ENCODE data around the gene TRIM72. TPM values are rescaled to one million over a fixed set of nuclear protein-coding genes. Genes with fewer than 3 reads are reported as not detected.
A peak's percentile ranks its signal among the peaks of the same experiment; 100 is the strongest.
"Not testable (repeated sequence)": the region's sequence is repeated elsewhere in the genome, so short reads cannot be mapped to it uniquely, and the experiment has no call there.

The TRIM72 gene
- total and polyA plus RNA-seq, 5 experiments from 2014 or later: not detected

DNA sequence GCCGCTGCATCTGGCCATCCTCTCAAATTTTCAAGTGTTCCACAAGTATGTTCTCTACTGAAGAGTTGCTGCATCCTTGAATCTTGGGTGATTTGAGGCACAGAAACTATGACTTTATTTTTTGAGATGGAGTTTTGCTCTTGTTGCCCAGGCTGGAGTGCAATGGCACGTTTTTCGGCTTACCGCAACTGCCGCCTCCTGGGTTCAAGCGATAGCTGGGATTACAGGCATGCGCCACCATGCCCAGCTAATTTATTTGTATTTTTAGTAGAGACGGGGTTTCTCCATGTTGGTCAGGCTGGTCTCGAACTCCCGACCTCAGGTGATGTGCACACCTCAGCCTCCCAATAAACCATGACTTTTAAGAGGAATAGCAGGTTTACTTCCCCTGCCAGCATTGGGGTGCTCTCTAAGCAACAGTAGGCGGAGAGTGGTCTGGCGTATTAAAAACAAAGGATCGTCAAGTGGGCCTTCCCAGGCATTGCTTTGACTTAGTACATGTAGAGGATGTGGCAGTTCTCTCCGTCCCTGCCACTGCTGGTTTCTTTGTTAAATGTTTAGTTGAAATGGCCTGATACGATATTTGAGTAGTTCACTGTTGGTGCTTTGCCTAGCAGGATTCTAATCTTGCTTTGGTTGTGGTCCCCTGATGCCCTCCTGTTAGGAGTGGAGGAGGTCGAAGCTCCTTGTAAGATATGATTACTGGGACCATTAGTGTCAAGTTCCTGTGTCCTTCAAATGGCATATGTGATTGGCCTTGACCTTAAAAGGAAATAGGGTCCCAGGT, 20.9 kb upstream of the TRIM72 start:
- Mint-ChIP-seq H3K27ac (peak overlapping the region in 8 of 10 donors; percentile 6 to 81 (median 54)), H3K4me3 (peak overlapping the region in 2 of 10 donors; percentile 2 to 25)
- POLR2A ChIA-PET: interaction anchor here (0.9 to 11.3 kb wide), 3 partner anchors 9 to 14 kb away, joined by 3 to 164 read pairs (median 4); partner anchors contain the start of gene FUS

DNA sequence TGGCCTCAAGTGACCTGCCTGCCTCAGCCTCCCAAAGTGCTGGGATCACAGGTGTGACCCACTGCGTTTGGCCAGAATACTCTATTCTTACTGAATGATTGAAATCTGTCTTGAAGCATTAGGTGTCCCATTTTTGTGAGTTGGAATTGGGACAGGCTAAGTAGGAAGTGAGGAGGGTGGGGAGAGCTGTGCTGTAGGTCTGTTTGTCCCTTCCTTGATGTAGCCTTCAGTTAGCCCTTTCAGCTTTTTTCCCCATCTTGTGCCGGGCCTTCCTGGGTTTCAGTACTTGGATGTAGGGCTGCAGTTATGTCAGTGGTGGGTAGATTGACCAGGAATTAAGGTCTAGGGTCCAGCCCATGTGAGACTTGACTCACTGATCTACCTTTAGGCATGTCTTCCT, 20.0 kb upstream of the TRIM72 start:
- H3K4me3 Mint-ChIP-seq: no peak overlapping the region
- ATAC-seq: no peak
- no peaks in the 10 kb centered on the region for H3K27me3 Mint-ChIP-seq
- H3K9me3 Mint-ChIP-seq: no peaks in the 10 kb centered on the region
- POLR2A ChIA-PET: interaction anchor here (0.7 to 11.3 kb wide), 5 partner anchors 8 to 282 kb away, joined by 3 to 164 read pairs (median 4); partner anchors contain the start of gene FUS
- H3K36me3 Mint-ChIP-seq: peaks cover 17 to 78% (median 40%) of the 10 kb centered on the region in 3 donors
- peaks cover 35 to 66% (median 60%) of the 10 kb centered on the region in 4 donors for H3K4me1 Mint-ChIP-seq
- peak overlapping the region in 3 of 10 donors; percentile 43 to 83 (median 69) for H3K27ac Mint-ChIP-seq
- DNase-seq: no peak

More for the DNA sequence above, 20.9 kb upstream of the TRIM72 start:
- Mint-ChIP-seq H3K4me1 (peaks cover 36 to 66% (median 59%) of the 10 kb centered on the region in 4 donors), H3K9me3 (no peaks in the 10 kb centered on the region), H3K27me3 (no peaks in the 10 kb centered on the region), H3K36me3 (peaks cover 19 to 86% (median 48%) of the 10 kb centered on the region in 3 donors)
- ATAC-seq: no peak
- DNase-seq: no peak

DNA sequence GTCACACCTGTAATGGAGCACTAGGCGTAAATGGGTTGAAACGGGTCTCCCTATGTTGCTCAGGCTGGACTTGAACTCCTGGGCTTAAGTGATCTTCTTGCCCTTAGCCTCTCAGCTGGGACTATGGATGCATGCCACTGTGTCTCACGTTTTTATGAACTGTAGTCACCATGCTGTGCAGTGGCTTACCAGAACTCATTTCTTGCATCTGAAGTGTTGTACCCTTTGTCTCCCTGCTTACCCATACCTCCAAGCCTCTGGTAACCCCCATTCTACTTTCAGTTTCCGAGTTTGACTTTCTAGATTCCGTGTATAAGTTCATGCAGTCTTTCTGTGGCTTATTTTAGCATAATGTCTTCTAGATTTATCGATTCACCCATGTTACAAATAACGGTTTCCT, 19.0 kb upstream of the TRIM72 start:
- Mint-ChIP-seq H3K27ac (peak overlapping the region in 3 of 10 donors; percentile 34 to 54 (median 45)), H3K9me3 (no peaks in the 10 kb centered on the region), H3K36me3 (peaks cover 7 to 76% (median 30%) of the 10 kb centered on the region in 3 donors), H3K4me1 (peaks cover 36 to 66% (median 60%) of the 10 kb centered on the region in 4 donors), H3K4me3 (peak overlapping the region in 1 of 10 donors; percentile 28), H3K27me3 (no peaks in the 10 kb centered on the region)
- POLR2A ChIA-PET: interaction anchor here (2.8 to 11.3 kb wide), 3 partner anchors 8 to 16 kb away, joined by 10 to 164 read pairs (median 21); partner anchors contain the start of gene FUS
- DNase-seq: no peak
- no peak for ATAC-seq

DNA sequence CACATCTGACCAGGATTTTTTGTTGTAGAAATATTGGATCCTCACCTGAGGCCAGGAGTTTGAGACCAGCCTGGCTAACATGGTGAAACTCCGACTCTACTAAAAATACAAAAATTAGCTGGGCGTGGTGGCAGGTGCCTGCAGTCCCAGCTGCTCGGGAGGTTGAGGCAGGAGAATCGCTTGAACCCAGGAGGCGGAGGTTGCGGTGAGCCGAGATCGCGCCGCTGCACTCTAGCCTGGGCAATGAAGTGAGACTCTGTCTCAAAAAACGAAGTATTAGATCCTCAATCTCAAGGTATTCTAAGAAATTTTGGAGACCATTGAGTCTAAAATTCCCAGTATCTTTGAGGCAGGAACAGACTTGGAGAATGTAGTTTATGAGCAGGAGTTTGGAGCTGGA, 18.1 kb upstream of the TRIM72 start:
- Mint-ChIP-seq H3K27ac (peak overlapping the region in 7 of 10 donors; percentile 8 to 79 (median 44)), H3K4me3 (peak overlapping the region in 1 of 10 donors; percentile 34), H3K36me3 (peaks cover 6 to 67% (median 22%) of the 10 kb centered on the region in 3 donors), H3K4me1 (peaks cover 29 to 65% (median 57%) of the 10 kb centered on the region in 4 donors)
- ATAC-seq, H3K9me3 Mint-ChIP-seq, H3K27me3 Mint-ChIP-seq, DNase-seq: not testable (repeated sequence)
- POLR2A ChIA-PET: interaction anchor here (2.8 to 11.3 kb wide), 3 partner anchors 9 to 17 kb away, joined by 10 to 164 read pairs (median 21); partner anchors contain the start of gene FUS

DNA sequence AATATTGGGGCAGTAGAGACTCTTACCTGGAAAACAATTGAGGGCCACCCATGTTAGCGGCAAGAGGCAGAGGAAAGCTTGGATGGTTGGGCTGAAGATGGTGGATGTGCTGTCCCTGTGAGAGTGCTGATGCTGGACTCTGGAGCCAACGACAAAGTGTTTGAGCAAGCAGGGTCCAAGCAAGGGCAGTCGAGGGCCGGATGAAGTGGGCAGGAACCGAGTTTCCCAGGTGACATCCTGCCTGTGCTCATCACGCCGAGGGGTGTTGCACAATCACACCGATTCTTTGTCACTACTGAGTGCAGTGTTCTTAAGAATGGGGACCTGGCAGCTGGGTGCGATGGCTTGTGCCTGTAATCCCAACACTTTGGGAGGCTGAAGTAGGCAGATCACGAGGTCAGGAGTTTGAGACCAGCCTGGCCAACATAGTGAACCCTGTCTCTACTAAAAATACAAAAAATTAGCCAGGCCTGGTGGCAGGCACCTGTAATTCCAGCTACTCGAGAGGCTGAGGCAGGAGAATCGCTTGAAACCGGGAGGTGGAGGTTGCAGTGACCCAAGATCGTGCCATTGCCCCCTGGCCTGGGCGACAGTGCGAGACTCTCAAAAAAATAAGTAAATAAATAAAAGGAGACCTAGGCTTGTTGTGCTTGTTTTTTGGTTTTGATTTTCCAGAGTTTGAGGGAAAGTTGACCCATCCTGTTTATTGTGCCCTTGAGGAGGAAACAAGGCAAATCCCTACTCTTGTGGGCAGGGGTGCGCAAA, 17.4 kb upstream of the TRIM72 start:
- H3K4me3 Mint-ChIP-seq: peak overlapping the region in 1 of 10 donors; percentile 34
- H3K36me3 Mint-ChIP-seq: peaks cover 6 to 61% (median 17%) of the 10 kb centered on the region in 3 donors
- H3K9me3 Mint-ChIP-seq: no peaks in the 10 kb centered on the region
- H3K4me1 Mint-ChIP-seq: peaks cover 31 to 66% (median 58%) of the 10 kb centered on the region in 4 donors
- POLR2A ChIA-PET: interaction anchor here (2.8 to 11.3 kb wide), 3 partner anchors 10 to 18 kb away, joined by 10 to 164 read pairs (median 21); partner anchors contain the start of gene FUS
- H3K27ac Mint-ChIP-seq: peak overlapping the region in 8 of 10 donors; percentile 8 to 79 (median 62)
- DNase-seq (no peak), ATAC-seq (no peak)
- no peaks in the 10 kb centered on the region for H3K27me3 Mint-ChIP-seq

DNA sequence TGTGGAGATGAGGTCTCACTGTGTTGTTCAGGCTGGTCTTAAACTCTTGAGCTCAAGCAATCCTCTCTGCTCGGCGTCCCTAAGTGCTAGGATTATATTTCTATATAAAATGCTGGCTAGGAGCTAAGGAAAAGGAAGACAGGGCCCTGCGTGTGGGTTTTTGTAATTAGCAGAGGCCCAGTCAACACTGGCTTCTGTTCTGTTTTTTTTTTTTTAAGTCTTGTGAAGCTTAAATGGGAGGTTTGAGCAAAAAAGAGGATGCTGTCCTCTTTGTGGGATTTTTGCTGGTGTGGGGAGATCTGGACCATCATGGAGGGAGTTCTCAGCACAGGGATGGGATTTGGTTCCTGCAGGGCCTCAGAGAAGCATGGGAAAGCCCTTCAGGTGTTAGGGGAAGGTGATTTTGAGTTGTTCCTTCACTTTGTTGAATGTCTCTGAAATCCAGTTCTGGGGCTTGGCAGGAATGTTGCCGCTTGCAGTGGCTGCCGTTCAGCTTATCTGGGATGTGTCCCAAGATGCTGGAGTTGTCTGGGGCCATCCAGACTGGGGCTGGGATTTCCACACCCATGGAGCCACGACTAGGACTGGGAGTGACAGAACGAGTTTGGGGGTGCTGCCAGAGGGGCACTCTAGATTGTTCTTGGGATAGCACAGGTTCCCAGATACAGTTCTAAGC, 15.6 kb upstream of the TRIM72 start:
- Mint-ChIP-seq H3K4me1 (peaks cover 31 to 63% (median 60%) of the 10 kb centered on the region in 4 donors), H3K4me3 (peak overlapping the region in 3 of 10 donors; percentile 24 to 57 (median 55)), H3K27ac (peak overlapping the region; percentile 18 to 86 (median 68)), H3K27me3 (no peaks in the 10 kb centered on the region), H3K9me3 (no peaks in the 10 kb centered on the region), H3K36me3 (peaks cover 2 to 42% (median 8%) of the 10 kb centered on the region in 3 donors)
- POLR2A ChIA-PET: interaction anchor here (0.6 to 11.3 kb wide), 3 partner anchors 11 to 38 kb away, joined by 3 to 164 read pairs (median 4); partner anchors contain the start of gene FUS
- no peak for DNase-seq
- no peak for ATAC-seq

DNA sequence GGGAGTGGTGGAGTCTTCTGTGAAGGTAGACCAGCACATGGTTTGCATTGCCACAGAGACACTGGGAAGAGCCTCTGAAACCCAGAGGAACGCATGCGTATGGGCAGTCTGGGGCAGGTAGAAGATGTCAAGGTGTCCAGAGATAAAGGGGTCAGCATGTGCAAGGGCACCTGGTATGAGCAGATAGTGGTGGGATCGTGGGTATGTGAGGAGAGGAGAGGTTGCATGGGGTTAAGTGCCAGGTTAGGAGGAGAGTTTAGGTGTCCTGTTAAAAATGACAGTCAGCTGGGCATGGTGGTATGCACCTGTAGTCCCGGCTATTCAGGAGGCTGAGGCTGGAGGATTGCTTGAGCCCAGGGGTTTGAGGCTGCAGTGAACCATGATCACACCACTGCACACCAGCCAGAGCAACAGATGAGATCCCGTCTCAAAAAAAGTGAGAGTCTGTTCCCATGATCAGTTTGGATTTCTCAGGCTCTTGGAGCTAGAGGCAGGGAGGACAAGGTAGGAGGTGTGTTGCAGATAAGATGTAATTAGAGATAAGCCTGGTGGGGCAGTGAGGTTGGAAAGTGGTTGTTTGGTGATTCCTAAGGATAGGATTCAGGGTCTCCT, 14.4 kb upstream of the TRIM72 start:
- no peak for DNase-seq
- peak overlapping the region in 9 of 10 donors; percentile 6 to 92 (median 50) for H3K4me3 Mint-ChIP-seq
- peaks cover 30 to 62% (median 60%) of the 10 kb centered on the region in 4 donors for H3K4me1 Mint-ChIP-seq
- no peaks in the 10 kb centered on the region for H3K27me3 Mint-ChIP-seq
- peaks cover 0 to 32% (median 3%) of the 10 kb centered on the region in 3 donors for H3K36me3 Mint-ChIP-seq
- POLR2A ChIA-PET: interaction anchor here (3.8 to 11.3 kb wide), 2 partner anchors 21 to 57 kb away, joined by 26 to 164 read pairs; partner anchors contain the start of gene FUS
- ATAC-seq: no peak
- no peaks in the 10 kb centered on the region for H3K9me3 Mint-ChIP-seq
- peak overlapping the region; percentile 50 to 89 (median 80) for H3K27ac Mint-ChIP-seq

DNA sequence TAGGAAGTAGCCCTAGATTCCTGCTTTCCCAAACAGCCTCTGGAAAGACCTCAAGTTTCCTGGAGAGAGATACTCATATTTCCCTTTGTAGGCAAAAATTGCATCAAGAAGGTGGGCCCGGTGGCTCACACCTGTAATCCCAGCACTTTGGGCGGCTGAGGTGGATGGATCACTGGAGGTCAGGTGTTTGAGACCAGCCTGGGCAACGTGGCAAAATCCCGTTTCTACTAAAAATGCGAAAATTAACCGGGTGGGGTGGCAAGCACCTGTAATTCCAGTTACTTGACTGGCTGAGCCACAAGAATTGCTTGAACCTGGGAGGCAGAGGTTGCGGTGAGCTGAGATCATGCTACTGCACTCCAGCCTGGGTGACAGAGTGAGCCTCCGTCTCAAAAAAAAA, 13.8 kb upstream of the TRIM72 start:
- H3K9me3 Mint-ChIP-seq, H3K27me3 Mint-ChIP-seq, ATAC-seq, DNase-seq: not testable (repeated sequence)
- H3K4me1 Mint-ChIP-seq: peaks cover 31 to 63% (median 61%) of the 10 kb centered on the region in 4 donors
- peak overlapping the region; percentile 32 to 89 (median 80) for H3K27ac Mint-ChIP-seq
- peak overlapping the region in 7 of 10 donors; percentile 6 to 92 (median 38) for H3K4me3 Mint-ChIP-seq
- peaks cover 0 to 26% (median 3%) of the 10 kb centered on the region in 3 donors for H3K36me3 Mint-ChIP-seq
- POLR2A ChIA-PET: interaction anchor here (0.6 to 11.3 kb wide), 10 partner anchors 10 to 182 kb away, joined by 4 to 164 read pairs (median 10); partner anchors contain the start of genes FUS, PYDC1 and TRIM72

DNA sequence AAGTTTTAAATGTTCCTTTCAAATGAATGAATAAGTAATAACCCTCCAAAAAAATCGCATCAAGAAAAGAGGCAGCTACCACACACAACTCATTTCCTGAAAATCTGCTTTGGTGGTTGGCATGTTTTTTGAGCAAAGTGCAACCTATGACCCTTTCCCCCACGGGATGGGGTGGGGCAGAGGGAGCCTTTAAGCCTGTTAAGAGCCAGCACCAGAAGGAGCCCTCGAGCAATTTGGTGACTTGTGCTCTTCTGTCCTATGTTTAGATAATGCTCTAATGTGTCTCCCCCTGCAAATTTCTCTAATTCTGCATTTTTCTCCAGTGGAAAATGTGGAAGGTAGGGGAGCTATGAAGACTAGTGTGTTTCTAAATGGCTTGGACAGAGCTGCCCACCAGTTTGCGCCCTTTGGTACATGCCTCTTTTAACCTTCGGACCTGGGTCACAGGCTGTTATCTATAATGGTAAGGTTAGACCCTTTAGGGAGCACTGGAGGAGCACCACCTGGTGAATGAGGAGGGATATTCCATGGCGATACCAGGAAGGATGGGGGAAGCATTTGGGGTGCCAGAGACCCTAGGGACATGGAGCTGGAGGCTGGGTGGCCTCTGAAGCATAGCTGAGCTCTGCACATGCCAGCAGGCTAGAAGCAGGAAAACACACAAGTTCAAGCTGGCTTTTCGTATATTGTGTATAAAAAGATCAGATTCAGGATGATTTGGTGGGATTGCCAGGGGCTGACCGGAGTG, 12.9 kb upstream of the TRIM72 start:
- DNase-seq: peak in 8 of 10 donors; percentile 39 to 73 (median 57)
- peaks cover 31 to 62% (median 59%) of the 10 kb centered on the region in 4 donors for H3K4me1 Mint-ChIP-seq
- H3K9me3 Mint-ChIP-seq: no peaks in the 10 kb centered on the region
- peak overlapping the region; percentile 85 to 93 (median 89) for H3K4me3 Mint-ChIP-seq
- peaks cover 0 to 18% (median 3%) of the 10 kb centered on the region in 3 donors for H3K36me3 Mint-ChIP-seq
- peak; percentile 30 to 60 for ATAC-seq
- POLR2A ChIA-PET: interaction anchor here (0.6 to 11.3 kb wide), 15 partner anchors 11 to 364 kb away, joined by 3 to 164 read pairs (median 8); partner anchors contain the start of genes ARMC5, FUS, KAT8 and PYDC1
- peak overlapping the region; percentile 80 to 91 (median 88) for H3K27ac Mint-ChIP-seq
- no peaks in the 10 kb centered on the region for H3K27me3 Mint-ChIP-seq

DNA sequence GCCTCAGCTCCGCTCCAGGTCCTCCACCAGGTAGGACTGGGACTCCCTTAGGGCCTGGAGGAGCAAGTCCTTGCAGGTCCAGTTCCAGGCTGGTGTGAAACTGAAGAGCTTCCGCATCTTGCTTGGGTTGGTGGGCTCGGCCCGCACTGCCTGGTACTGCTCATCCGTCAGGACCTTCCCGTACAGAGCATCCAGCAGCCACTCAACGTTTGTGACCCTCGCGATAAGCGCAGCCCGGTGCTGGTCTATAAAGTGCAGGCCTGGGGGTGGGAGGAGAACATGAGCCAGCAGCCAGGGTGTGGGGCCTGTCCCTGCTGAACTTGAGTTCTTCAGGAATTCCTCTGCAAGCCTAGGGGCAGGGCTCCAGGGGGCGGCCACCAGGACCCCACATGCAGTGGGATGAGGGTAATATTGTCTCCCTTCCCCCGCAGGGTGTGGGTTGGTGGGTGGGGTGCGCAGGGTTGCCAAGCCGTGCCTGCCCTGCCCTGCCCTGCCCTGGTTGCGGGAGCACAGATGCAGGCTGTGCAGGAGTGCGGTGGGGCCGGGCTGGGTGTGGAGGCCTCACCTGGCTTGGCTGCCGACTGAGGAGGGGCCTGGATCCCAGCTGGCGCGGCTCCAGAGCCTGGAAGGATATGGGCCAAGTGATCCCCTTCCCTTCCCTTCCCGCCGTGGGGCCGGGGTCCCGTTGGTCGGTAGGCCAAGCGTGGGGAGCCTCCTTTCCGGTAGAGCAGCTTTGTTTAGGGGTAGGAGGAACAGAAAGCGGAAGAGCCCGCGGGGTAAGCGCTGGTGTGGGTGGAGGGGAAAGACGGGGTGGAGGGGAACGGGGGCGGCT, 12.1 kb upstream of the TRIM72 start:
- ATAC-seq (peak; percentile 69), DNase-seq (peak in 5 of 10 donors; percentile 27 to 66 (median 49))
- H3K4me1 Mint-ChIP-seq: peaks cover 30 to 58% (median 56%) of the 10 kb centered on the region in 4 donors
- H3K27ac Mint-ChIP-seq: peak overlapping the region; percentile 80 to 91 (median 90)
- no peaks in the 10 kb centered on the region for H3K9me3 Mint-ChIP-seq
- H3K36me3 Mint-ChIP-seq: peaks cover 0 to 11% (median under 1%) of the 10 kb centered on the region in 3 donors
- peak overlapping the region; percentile 85 to 93 (median 89) for H3K4me3 Mint-ChIP-seq
- no peaks in the 10 kb centered on the region for H3K27me3 Mint-ChIP-seq
- POLR2A ChIA-PET: interaction anchor here (0.6 to 11.3 kb wide), 26 partner anchors 8 to 1204 kb away, joined by 3 to 164 read pairs (median 4); partner anchors contain the start of genes ARMC5, FUS, KAT8 and PYDC1

All from naive thymus-derived CD8-positive, alpha-beta T cell (primary cell).